Keratinocyte (primary cell): ENCODE results near the gene PKD1. TPM values are rescaled to one million over a fixed set of nuclear protein-coding genes. Genes with fewer than 3 reads are reported as not detected.
"Not testable (repeated sequence)": the region's sequence is repeated elsewhere in the genome, so short reads cannot be mapped to it uniquely, and the experiment has no call there.

ENCODE experiments used
- DNase-seq: peaks from one replicate; pipeline ENCODE4 v3.0.0-alpha.2; 2011; ENCODE audit warnings: low read depth, missing footprints, low spot score
- FAIRE-seq: peaks from 2 replicates; lab custom pipeline; 2011; peaks lifted over from hg19 to GRCh38; lab: Jason Lieb, UNC
- H2AFZ ChIP-seq: 2 replicates; pipeline ENCODE4 v1.6.0; 2012; ENCODE audit warnings: low read length, control low read depth, inconsistent platforms; ENCODE audit not compliant: control insufficient read depth
- H3K27ac ChIP-seq: 2 replicates; pipeline ENCODE4 v1.5.1; 2011; ENCODE audit warnings: low read length; ENCODE audit not compliant: control insufficient read depth, insufficient read depth
- H3K27me3 ChIP-seq: 3 replicates; pipeline ENCODE4 v1.6.0; 2011; ENCODE audit warnings: low read length; ENCODE audit not compliant: control insufficient read depth, insufficient read depth; ENCODE audit errors: extremely low read depth
- H3K36me3 ChIP-seq, 2 experiments: 2 replicates in 1 of 2; 3 replicates in 1 of 2; pipeline ENCODE4 v1.5.1; 2011; ENCODE audit warnings: low read length in 2 of 2, mild to moderate bottlenecking in 1 of 2; ENCODE audit not compliant: control insufficient read depth in 2 of 2, insufficient read depth in 2 of 2; ENCODE audit errors: extremely low read depth in 1 of 2
- H3K4me1 ChIP-seq: 3 replicates; pipeline ENCODE4 v1.5.1; 2011; ENCODE audit warnings: low read length; ENCODE audit not compliant: control insufficient read depth, insufficient read depth; ENCODE audit errors: extremely low read depth
- H3K4me2 ChIP-seq: 3 replicates; pipeline ENCODE4 v1.6.0; 2011; ENCODE audit warnings: low read depth, low read length; ENCODE audit not compliant: control insufficient read depth, insufficient read depth; ENCODE audit errors: extremely low read depth
- H3K4me3 ChIP-seq, 3 experiments: fragments of 200-600 bp in 1 of 3; sonication (generic) in 1 of 3; 2 replicates in 2 of 3; 3 replicates in 1 of 3; pipeline ENCODE4 v1.5.1; 2011 to 2016; ENCODE audit warnings: low read length in 3 of 3, mild to moderate bottlenecking in 3 of 3, control low read depth in 2 of 3, inconsistent platforms in 1 of 3, low read depth in 1 of 3, mixed read lengths in 1 of 3, mixed run types in 1 of 3, moderate library complexity in 1 of 3; ENCODE audit not compliant: control insufficient read depth in 2 of 3, insufficient read depth in 2 of 3; ENCODE audit errors: extremely low read depth in 1 of 3
- H3K79me2 ChIP-seq: 2 replicates; pipeline ENCODE4 v1.6.0; 2012; ENCODE audit warnings: low read length; ENCODE audit not compliant: control insufficient read depth, insufficient read depth
- H3K9ac ChIP-seq: 3 replicates; pipeline ENCODE4 v1.6.0; 2011; ENCODE audit warnings: low read length; ENCODE audit not compliant: control insufficient read depth, insufficient read depth; ENCODE audit errors: extremely low read depth
- H3K9me1 ChIP-seq: 3 replicates; pipeline ENCODE4 v1.6.0; 2011; ENCODE audit warnings: low read length; ENCODE audit not compliant: control insufficient read depth, insufficient read depth; ENCODE audit errors: extremely low read depth
- H3K9me3 ChIP-seq: 2 replicates; pipeline ENCODE4 v1.5.1; 2012; ENCODE audit warnings: low read depth, low read length; ENCODE audit not compliant: control insufficient read depth
- H4K20me1 ChIP-seq: 3 replicates; pipeline ENCODE4 v1.6.0; 2011; ENCODE audit warnings: low read length; ENCODE audit not compliant: control insufficient read depth, insufficient read depth; ENCODE audit errors: extremely low read depth
- CTCF ChIP-seq, 3 experiments: IDR thresholded peaks in 1 of 3; conservative IDR thresholded peaks in 1 of 3; optimal IDR thresholded peaks in 1 of 3; 2 replicates in 2 of 3; 3 replicates in 1 of 3; pipeline versions ENCODE3 to v1.5.1; 2011; ENCODE audit warnings: low read length in 3 of 3, mild to moderate bottlenecking in 3 of 3, moderate library complexity in 2 of 3, control low read depth in 1 of 3, inconsistent platforms in 1 of 3; ENCODE audit not compliant: insufficient read depth in 2 of 3; ENCODE audit errors: extremely low read depth in 1 of 3
- EZH2 ChIP-seq: IDR thresholded peaks from one replicate; pipeline ENCODE4 v1.6.1; 2012; ENCODE audit warnings: inconsistent platforms, mild to moderate bottlenecking, low read length, moderate library complexity
- dilution Hi-C: fragments of 300-500 bp; cut with MboI; formaldehyde crosslinking; loops from one replicate; pipeline ENCODE4 v1.7.0; 2020; ENCODE audit warnings: low sequenced_read_pairs; ENCODE audit not compliant: extremely low pct_ligation_motif_present
- polyA plus RNA-seq, 5 experiments: library from polyadenylated mRNA; depleted of rRNA in 3 of 5; stranded (reverse) in 3 of 5; stranded (forward) in 1 of 5; unstranded in 1 of 5; fragments of >200 nt; gene quantifications; 1 replicate in 1 of 5; 2 replicates in 3 of 5; 3 replicates in 1 of 5; pipeline versions ENCODE4 v1.2.1 to v1.2.3, GENCODE V29; 2011 to 2012; ENCODE audit warnings: missing spikeins in 2 of 5, low read depth in 1 of 5, low replicate concordance in 1 of 5

Gene PKD1
- polyA plus RNA-seq, 1 donor (not counting 4 experiments of a cell fraction or from before 2014, with no cell fraction given), result 10.6 TPM

GRCh38 chr16:2142942-2143877, 7.5 kb upstream of the PKD1 start:
- dilution Hi-C loops, result no loop called here
- no peak for DNase-seq
- Histone ChIP-seq H4K20me1 (no peaks in the 10 kb centered on the region), H3K27ac (no peak overlapping the region), H3K36me3 (no peaks in the 10 kb centered on the region), H3K9ac (no peak overlapping the region), H3K27me3 (no peaks in the 10 kb centered on the region), H3K4me2 (no peak overlapping the region), H3K9me3 (no peaks in the 10 kb centered on the region), H3K4me1 (peaks cover 3% of the 10 kb centered on the region), H2AFZ (no peak overlapping the region), H3K9me1 (no peaks in the 10 kb centered on the region), H3K79me2 (no peaks in the 10 kb centered on the region), H3K4me3 (no peak overlapping the region)
- FAIRE-seq, result no peak
- TF ChIP-seq EZH2 (no peak), CTCF (optimal IDR thresholded peaks at IDR 0.05 in 1 of 3, IDR thresholded peaks at IDR 0.05 in 1 of 3, conservative IDR thresholded peaks at IDR 0.05 in 1 of 3; ENCODE audit: extremely low read depth in 1 of 3, insufficient read depth in 2 of 3, low read length in 3 of 3) (no peak)

DNA sequence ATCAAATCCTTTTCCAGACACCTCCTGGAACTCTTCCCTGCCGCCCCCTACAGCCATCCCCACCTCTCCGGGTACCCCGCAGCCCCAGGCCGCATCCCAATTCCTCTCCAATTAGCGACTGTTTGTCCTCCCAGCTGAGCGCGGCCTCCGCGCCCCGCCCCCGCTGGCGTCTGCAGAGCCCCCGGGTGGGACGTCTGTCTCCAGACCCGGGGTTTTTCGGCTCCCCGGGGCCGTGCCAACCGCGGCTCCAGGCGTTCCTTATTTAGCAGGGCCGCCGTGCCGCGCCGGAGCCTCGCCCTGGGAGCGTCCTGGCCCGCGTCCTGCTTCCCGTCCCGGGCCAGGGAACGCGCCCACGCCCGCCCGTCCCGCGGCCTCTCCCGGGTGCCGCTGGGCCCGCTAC, 627 bp downstream of the PKD1 start:
- H3K9me1 ChIP-seq, FAIRE-seq, H2AFZ ChIP-seq, H3K4me2 ChIP-seq, H3K9me3 ChIP-seq, DNase-seq, H3K4me1 ChIP-seq, H4K20me1 ChIP-seq, H3K27me3 ChIP-seq, H3K36me3 ChIP-seq, dilution Hi-C loops, H3K27ac ChIP-seq: not testable (repeated sequence)
- peak overlapping the region; percentile 15 for H3K9ac ChIP-seq
- H3K4me3 ChIP-seq, result peak overlapping the region; percentile 48 to 51 (median 49)
- peaks cover 12% of the 10 kb centered on the region for H3K79me2 ChIP-seq

- H3K27ac ChIP-seq, H3K9ac ChIP-seq, dilution Hi-C loops, DNase-seq, H3K36me3 ChIP-seq, H3K4me1 ChIP-seq, H3K9me3 ChIP-seq, H3K27me3 ChIP-seq, H2AFZ ChIP-seq, H4K20me1 ChIP-seq, H3K9me1 ChIP-seq, FAIRE-seq: not testable (repeated sequence)
- H3K4me3 ChIP-seq, result peak overlapping the region in 1 of 3 experiments; percentile 8
- H3K4me2 ChIP-seq, result peak overlapping the region; percentile 16
- peaks cover 12% of the 10 kb centered on the region for H3K79me2 ChIP-seq
Observed at GRCh38 chr16:2133797-2134196, 1.9 kb downstream of the PKD1 start.

- H3K36me3 ChIP-seq, H4K20me1 ChIP-seq, H3K9me1 ChIP-seq, H3K9me3 ChIP-seq, dilution Hi-C loops, H3K9ac ChIP-seq, H3K4me3 ChIP-seq, DNase-seq, H2AFZ ChIP-seq, H3K27me3 ChIP-seq: not testable (repeated sequence)
- Histone ChIP-seq H3K79me2 (peaks cover 28% of the 10 kb centered on the region), H3K4me2 (peak overlapping the region; percentile 51), H3K27ac (peak overlapping the region; percentile 26), H3K4me1 (peaks cover 31% of the 10 kb centered on the region)
- peak; percentile 53 for FAIRE-seq
Observed at GRCh38 chr16:2129890-2130447, 5.7 kb downstream of the PKD1 start.
